ENCODE data around the gene LIN52. TPM values are rescaled to one million over a fixed set of nuclear protein-coding genes. Genes with fewer than 3 reads are reported as not detected.

LIN52 gene
- total and polyA plus RNA-seq, 4 donors, result 3.8 to 9.9 (median 5.3) TPM

DNA sequence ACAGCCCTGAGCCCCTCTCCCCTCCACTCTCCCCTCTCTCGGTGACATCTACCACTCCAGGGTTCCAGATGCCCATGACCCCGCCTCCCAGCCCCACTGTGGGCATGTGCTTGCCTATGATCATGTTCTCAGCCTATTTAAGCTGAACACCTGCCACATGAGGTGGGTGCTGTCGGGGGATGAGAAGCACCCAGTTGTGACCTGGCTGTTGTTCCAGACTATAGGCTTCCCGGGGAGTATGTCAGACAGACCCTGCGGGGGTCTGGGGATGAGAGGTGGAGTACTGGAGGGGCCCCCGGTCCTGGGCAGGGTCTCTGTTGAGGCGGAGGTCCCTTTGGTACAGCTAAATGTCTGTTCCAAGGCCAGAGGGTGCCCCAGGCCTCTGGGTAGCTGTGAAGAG is 160.5 kb downstream of the LIN52 start:
- no peaks in the 10 kb centered on the region for H3K36me3 ChIP-seq (ENCODE audit: control insufficient read depth in 4 of 4, insufficient read depth in 3 of 4, low read depth in 1 of 4, low read length in 3 of 4)
- no peak overlapping the region for H3K27ac ChIP-seq (ENCODE audit: low read depth in 1 of 2, low read length in 2 of 2)
- H3K4me3 ChIP-seq (ENCODE audit: low read depth in 1 of 3, low read length in 3 of 3), result no peak overlapping the region
- no peak overlapping the region for H3K9ac ChIP-seq (ENCODE audit: low read depth in 1 of 2, low read length in 2 of 2)
- DNase-seq (ENCODE audit: low spot score), result no peak
- H3K27me3 ChIP-seq (ENCODE audit: control insufficient read depth in 4 of 4, insufficient read depth in 4 of 4, low read length in 3 of 4), result peaks cover 0 to 27% (median 11%) of the 10 kb centered on the region in 4 donors
- WGBS, result 68% methylated on average over 7 of the region's 7 CpGs
- TF ChIP-seq HNF4A (conservative IDR thresholded peaks at IDR 0.05) (no peak), EGR1 (IDR thresholded peaks at IDR 0.05; ENCODE audit: low read depth in 2 of 2) (no peak), MAX (IDR thresholded peaks at IDR 0.05) (no peak), CTCF (IDR thresholded peaks at IDR 0.05; ENCODE audit: low read depth, low read length, missing input control) (no peak), RXRA (IDR thresholded peaks at IDR 0.05) (no peak), HNF4G (IDR thresholded peaks at IDR 0.05) (no peak), NR2F2 (IDR thresholded peaks at IDR 0.05) (no peak), JUND (IDR thresholded peaks at IDR 0.05) (no peak), RAD21 (IDR thresholded peaks at IDR 0.05) (no peak), FOXA2 (IDR thresholded peaks at IDR 0.05) (no peak)
- H3K9me3 ChIP-seq (ENCODE audit: control insufficient read depth in 4 of 4, low read length in 3 of 4), result no peaks in the 10 kb centered on the region
- peaks cover 7 to 14% (median 12%) of the 10 kb centered on the region in 4 donors for H3K4me1 ChIP-seq (ENCODE audit: control insufficient read depth in 4 of 4, insufficient read depth in 4 of 4, low read length in 3 of 4)

DNA sequence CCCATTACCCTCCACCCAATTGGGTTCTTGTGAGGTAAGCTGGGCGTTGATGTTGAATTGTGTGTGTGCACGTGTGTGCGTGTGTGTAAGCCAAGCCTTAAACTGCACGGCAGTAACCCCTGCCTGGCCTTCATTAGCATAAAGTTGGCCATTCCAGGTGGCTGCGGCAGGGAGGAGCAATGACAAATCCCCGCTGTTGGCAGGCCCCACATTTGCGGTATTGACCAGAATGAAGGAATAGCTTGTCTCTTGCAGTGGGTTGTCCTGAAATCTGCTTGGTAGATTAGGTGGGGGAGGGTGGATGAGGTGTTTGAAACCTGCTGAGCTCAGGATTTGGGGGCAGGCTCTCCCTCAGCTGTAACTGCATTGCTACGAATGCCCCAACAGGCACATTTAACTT is 161.8 kb downstream of the LIN52 start:
- no peak overlapping the region for H3K27ac ChIP-seq (ENCODE audit: low read depth in 1 of 2, low read length in 2 of 2)
- peaks cover 0 to 19% (median 10%) of the 10 kb centered on the region in 4 donors for H3K27me3 ChIP-seq (ENCODE audit: control insufficient read depth in 4 of 4, insufficient read depth in 4 of 4, low read length in 3 of 4)
- peaks cover 0 to 7% (median 2%) of the 10 kb centered on the region in 4 donors for H3K4me1 ChIP-seq (ENCODE audit: control insufficient read depth in 4 of 4, insufficient read depth in 4 of 4, low read length in 3 of 4)
- H3K36me3 ChIP-seq (ENCODE audit: control insufficient read depth in 4 of 4, insufficient read depth in 3 of 4, low read depth in 1 of 4, low read length in 3 of 4), result no peaks in the 10 kb centered on the region
- 86% methylated on average over 8 of the region's 8 CpGs for WGBS
- H3K9me3 ChIP-seq (ENCODE audit: control insufficient read depth in 4 of 4, low read length in 3 of 4), result no peaks in the 10 kb centered on the region
- TF ChIP-seq, protein P1, sequence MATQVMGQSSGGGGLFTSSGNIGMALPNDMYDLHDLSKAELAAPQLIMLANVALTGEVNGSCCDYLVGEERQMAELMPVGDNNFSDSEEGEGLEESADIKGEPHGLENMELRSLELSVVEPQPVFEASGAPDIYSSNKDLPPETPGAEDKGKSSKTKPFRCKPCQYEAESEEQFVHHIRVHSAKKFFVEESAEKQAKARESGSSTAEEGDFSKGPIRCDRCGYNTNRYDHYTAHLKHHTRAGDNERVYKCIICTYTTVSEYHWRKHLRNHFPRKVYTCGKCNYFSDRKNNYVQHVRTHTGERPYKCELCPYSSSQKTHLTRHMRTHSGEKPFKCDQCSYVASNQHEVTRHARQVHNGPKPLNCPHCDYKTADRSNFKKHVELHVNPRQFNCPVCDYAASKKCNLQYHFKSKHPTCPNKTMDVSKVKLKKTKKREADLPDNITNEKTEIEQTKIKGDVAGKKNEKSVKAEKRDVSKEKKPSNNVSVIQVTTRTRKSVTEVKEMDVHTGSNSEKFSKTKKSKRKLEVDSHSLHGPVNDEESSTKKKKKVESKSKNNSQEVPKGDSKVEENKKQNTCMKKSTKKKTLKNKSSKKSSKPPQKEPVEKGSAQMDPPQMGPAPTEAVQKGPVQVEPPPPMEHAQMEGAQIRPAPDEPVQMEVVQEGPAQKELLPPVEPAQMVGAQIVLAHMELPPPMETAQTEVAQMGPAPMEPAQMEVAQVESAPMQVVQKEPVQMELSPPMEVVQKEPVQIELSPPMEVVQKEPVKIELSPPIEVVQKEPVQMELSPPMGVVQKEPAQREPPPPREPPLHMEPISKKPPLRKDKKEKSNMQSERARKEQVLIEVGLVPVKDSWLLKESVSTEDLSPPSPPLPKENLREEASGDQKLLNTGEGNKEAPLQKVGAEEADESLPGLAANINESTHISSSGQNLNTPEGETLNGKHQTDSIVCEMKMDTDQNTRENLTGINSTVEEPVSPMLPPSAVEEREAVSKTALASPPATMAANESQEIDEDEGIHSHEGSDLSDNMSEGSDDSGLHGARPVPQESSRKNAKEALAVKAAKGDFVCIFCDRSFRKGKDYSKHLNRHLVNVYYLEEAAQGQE (IDR thresholded peaks at IDR 0.05), result no peak
- TF ChIP-seq TAF1 (conservative IDR thresholded peaks at IDR 0.05), result no peak
- no peak for TF ChIP-seq RAD21 (IDR thresholded peaks at IDR 0.05)
- DNase-seq (ENCODE audit: low spot score), result no peak
- H3K4me3 ChIP-seq (ENCODE audit: low read depth in 1 of 3, low read length in 3 of 3), result no peak overlapping the region
- H3K9ac ChIP-seq (ENCODE audit: low read depth in 1 of 2, low read length in 2 of 2), result no peak overlapping the region

- TF ChIP-seq NR2F2 (IDR thresholded peaks at IDR 0.05) (no peak), MAX (IDR thresholded peaks at IDR 0.05) (no peak), JUND (IDR thresholded peaks at IDR 0.05) (no peak), SP1 (IDR thresholded peaks at IDR 0.05) (no peak), HNF4G (IDR thresholded peaks at IDR 0.05) (no peak), FOXA2 (IDR thresholded peaks at IDR 0.05) (no peak), EGR1 (IDR thresholded peaks at IDR 0.05; ENCODE audit: low read depth in 2 of 2) (no peak)
- Histone ChIP-seq H3K27ac (ENCODE audit: low read depth in 1 of 2, low read length in 2 of 2) (no peak overlapping the region), H3K27me3 (ENCODE audit: control insufficient read depth in 4 of 4, insufficient read depth in 4 of 4, low read length in 3 of 4) (peaks cover 0 to 12% (median 6%) of the 10 kb centered on the region in 4 donors), H3K9ac (ENCODE audit: low read depth in 1 of 2, low read length in 2 of 2) (no peak overlapping the region), H3K4me1 (ENCODE audit: control insufficient read depth in 4 of 4, insufficient read depth in 4 of 4, low read length in 3 of 4) (peaks cover 0 to 5% (median 0%) of the 10 kb centered on the region in 4 donors), H3K4me3 (ENCODE audit: low read depth in 1 of 3, low read length in 3 of 3) (no peak overlapping the region), H3K36me3 (ENCODE audit: control insufficient read depth in 4 of 4, insufficient read depth in 3 of 4, low read depth in 1 of 4, low read length in 3 of 4) (no peaks in the 10 kb centered on the region), H3K9me3 (ENCODE audit: control insufficient read depth in 4 of 4, low read length in 3 of 4) (no peaks in the 10 kb centered on the region)
- DNase-seq (ENCODE audit: low spot score), result no peak
- 71% methylated on average over 6 of the region's 6 CpGs for WGBS
Observed at GRCh38 chr14:74248017-74248416, 163.3 kb downstream of the LIN52 start.

Measured in liver (tissue), 9 donors.